ENCODE measurements around the gene KIFC3. TPM values are rescaled to one million over a fixed set of nuclear protein-coding genes. Genes with fewer than 3 reads are reported as not detected.

KIFC3 gene
- total and polyA plus RNA-seq, 2 of the 13 experiments (the other 11 are each of a cell fraction or from before 2014, with no cell fraction given) = 42.1 to 45.3 TPM

- TSS peak; percentile 35 for BruUV-seq (replicated peaks)
- WGBS (ENCODE audit: low lambda C conversion rate) = 16% methylated on average over 5 of the region's 5 CpGs
- CTCF ChIA-PET (ENCODE audit: low intra/inter-chr PET ratio, low total read pairs) = interaction anchor here (1.4 to 1.8 kb wide), 3 partner anchors 25 to 152 kb away, joined by 3 to 6 read pairs (median 5); no protein-coding TSS in a partner anchor
- Histone ChIP-seq H3K9ac (ENCODE audit: insufficient read depth, low read depth, low read length) (peak overlapping the region; percentile 80), H3K36me3 (replicated peaks in 1 of 2; ENCODE audit: control insufficient read depth in 1 of 2, insufficient read depth in 2 of 2, low read length in 2 of 2) (peaks cover 0 to 4% of the 10 kb centered on the region in 2 experiments; a peak in 1 of 5 replicates), H4K20me1 (ENCODE audit: insufficient read depth, low read length) (no peaks in the 10 kb centered on the region; the same call in 1 of the 2 replicates), H3K4me2 (ENCODE audit: low read depth, low read length) (peak overlapping the region; percentile 100), H3K9me3 (ENCODE audit: low read length) (no peaks in the 10 kb centered on the region), H3K27me3 (ENCODE audit: control insufficient read depth in 1 of 2, insufficient read depth in 2 of 2, low read length in 2 of 2) (no peaks in the 10 kb centered on the region), H3K27ac (ENCODE audit: extremely low read length, insufficient read depth, low read length) (peak overlapping the region; percentile 46), H3K4me3 (replicated peaks in 1 of 3; ENCODE audit: insufficient read depth in 1 of 3, low read depth in 2 of 3, low read length in 3 of 3) (peak overlapping the region; percentile 77 to 89 (median 82)), H2AFZ (ENCODE audit: low read length) (no peak overlapping the region), H3K4me1 (ENCODE audit: insufficient read depth, low read length) (peaks cover 89% of the 10 kb centered on the region), H3K79me2 (ENCODE audit: insufficient read depth, low read length) (peaks cover 36% of the 10 kb centered on the region)
- intact Hi-C loops (cut with micrococcal nuclease; ENCODE audit: unreplicated experiment) (no loop called here), in situ Hi-C loops (cut with HindIII; ENCODE audit: extremely low pct_ligation_motif_present, low pct_unique_long_range_greater_than_20kb) (no loop called here)
- POLR2A ChIA-PET = interaction anchor here (1.5 to 12.4 kb wide), 8 partner anchors 10 to 91 kb away, joined by 3 to 141 read pairs (median 9); partner anchors contain the start of gene KATNB1
- ATAC-seq (no peak), DNase-seq (ENCODE audit: low spot score) (no peak), FAIRE-seq (peak; percentile 32)
- TF ChIP-seq ELF3 (CRISPR knock-in tag; IDR thresholded peaks at IDR 0.05) (peak; percentile 20; the same call in 1 of the 2 replicates), BORCS8-MEF2B (CRISPR knock-in tag; IDR thresholded peaks at IDR 0.05) (no peak), GLI4 (CRISPR knock-in tag; IDR thresholded peaks at IDR 0.05; ENCODE audit: borderline replicate concordance) (peak; percentile 56; the same call in 1 of the 2 replicates), CTCF (CRISPR knock-in tag; IDR thresholded peaks at IDR 0.05) (peak; percentile 27; the same call in 1 of the 2 replicates), TEAD3 (CRISPR knock-in tag; optimal IDR thresholded peaks at IDR 0.05; ENCODE audit: borderline replicate concordance) (peak; percentile 85), ZNF713 (CRISPR knock-in tag; IDR thresholded peaks at IDR 0.05) (no peak; the same call in 1 of the 2 replicates), HBP1 (CRISPR knock-in tag; IDR thresholded peaks at IDR 0.05; ENCODE audit: low read depth) (0 out of 2 replicates have a peak, but pooled peaks have one; percentile 55), RFXAP (CRISPR knock-in tag; IDR thresholded peaks at IDR 0.05; ENCODE audit: borderline replicate concordance) (0 out of 2 replicates have a peak, but pooled peaks have one; percentile 34), PHF5A (CRISPR knock-in tag; IDR thresholded peaks at IDR 0.05; ENCODE audit: low read depth, unreplicated experiment) (peak; percentile 4), HNF4A (CRISPR knock-in tag; IDR thresholded peaks at IDR 0.05) (0 out of 2 replicates have a peak, but pooled peaks have one; percentile 7)
- TF ChIP-seq, protein P1, sequence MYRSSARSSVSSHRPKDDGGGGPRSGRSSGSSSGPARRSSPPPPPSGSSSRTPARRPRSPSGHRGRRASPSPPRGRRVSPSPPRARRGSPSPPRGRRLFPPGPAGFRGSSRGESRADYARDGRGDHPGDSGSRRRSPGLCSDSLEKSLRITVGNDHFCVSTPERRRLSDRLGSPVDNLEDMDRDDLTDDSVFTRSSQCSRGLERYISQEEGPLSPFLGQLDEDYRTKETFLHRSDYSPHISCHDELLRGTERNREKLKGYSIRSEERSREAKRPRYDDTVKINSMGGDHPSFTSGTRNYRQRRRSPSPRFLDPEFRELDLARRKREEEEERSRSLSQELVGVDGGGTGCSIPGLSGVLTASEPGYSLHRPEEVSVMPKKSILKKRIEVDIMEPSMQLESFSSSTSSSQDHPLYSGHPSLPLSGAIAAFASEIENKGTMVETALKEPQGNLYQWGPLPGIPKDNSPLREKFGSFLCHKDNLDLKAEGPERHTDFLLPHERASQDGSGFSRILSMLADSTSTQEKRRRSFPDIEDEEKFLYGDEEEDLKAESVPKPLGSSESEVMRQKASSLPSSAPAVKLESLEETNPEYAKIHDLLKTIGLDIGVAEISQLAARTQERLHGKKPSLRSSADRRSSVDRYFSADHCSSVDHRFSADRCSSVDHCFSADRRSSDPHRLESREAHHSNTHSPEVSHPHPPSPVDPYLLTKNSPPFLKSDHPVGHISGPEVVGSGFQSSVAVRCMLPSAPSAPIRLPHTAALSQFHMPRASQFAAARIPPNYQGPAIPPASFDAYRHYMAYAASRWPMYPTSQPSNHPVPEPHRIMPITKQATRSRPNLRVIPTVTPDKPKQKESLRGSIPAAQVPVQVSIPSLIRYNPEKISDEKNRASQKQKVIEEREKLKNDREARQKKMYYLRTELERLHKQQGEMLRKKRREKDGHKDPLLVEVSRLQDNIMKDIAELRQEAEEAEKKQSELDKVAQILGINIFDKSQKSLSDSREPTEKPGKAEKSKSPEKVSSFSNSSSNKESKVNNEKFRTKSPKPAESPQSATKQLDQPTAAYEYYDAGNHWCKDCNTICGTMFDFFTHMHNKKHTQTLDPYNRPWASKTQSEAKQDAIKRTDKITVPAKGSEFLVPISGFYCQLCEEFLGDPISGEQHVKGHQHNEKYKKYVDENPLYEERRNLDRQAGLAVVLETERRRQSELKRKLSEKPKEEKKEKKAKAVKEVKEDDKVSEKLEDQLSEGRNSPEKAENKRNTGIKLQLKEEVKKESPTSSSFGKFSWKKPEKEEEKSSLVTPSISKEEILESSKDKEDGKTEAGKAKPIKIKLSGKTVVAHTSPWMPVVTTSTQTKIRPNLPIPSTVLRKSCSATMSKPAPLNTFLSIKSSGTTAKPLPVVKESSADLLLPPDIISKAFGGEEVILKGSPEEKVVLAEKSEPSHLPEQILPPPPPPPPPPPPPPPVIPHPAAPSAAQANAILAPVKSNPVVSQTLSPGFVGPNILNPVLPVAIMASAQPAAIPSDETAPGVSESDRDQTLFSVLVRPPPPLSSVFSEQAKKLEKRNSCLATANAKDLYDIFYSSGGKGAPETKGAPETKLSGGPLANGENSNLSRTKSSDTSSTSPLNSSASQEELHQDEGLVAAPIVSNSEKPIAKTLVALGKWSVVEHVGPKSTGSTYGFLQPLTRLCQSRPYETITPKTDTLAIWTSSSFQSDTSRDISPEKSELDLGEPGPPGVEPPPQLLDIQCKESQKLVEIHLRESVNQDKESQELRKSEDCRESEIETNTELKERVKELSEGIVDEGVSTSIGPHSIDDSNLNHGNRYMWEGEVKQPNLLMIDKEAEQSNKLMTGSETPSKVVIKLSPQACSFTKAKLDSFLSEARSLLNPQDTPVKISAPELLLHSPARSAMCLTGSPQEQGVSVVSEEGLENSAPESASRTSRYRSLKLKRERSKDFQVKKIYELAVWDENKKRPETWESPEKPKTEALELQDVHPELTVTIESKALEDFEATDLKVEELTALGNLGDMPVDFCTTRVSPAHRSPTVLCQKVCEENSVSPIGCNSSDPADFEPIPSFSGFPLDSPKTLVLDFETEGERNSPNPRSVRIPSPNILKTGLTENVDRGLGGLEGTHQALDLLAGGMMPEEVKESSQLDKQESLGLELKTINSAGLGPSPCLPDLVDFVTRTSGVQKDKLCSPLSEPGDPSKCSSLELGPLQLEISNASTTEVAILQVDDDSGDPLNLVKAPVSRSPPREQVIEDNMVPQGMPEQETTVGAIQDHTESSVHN (CRISPR knock-in tag; IDR thresholded peaks at IDR 0.05) = 0 out of 2 replicates have a peak, but pooled peaks have one; percentile 0
Measured at GRCh38 chr16:57801098-57801808, 1.0 kb downstream of the KIFC3 start.

Measured in HepG2 (cell line).